Mesothelial cell of epicardium (in vitro differentiated cells): ENCODE results near the gene PLA2G4B. TPM values are rescaled to one million over a fixed set of nuclear protein-coding genes. Genes with fewer than 3 reads are reported as not detected.

ENCODE experiments used
- DNase-seq, 2 experiments: peaks; one replicate each; pipeline ENCODE4 v3.0.0; 2021; ENCODE audit warnings: low spot score in 2 of 2; ENCODE audit not compliant: unreplicated experiment in 2 of 2
- H3K27ac Mint-ChIP-seq: 2 replicates; pipeline ENCODE4 v1.8.0; 2021; ENCODE audit warnings: mixed read lengths
- H3K27me3 Mint-ChIP-seq: 2 replicates; pipeline ENCODE4 v1.8.0; 2021; ENCODE audit warnings: low read depth, mixed read lengths
- H3K36me3 Mint-ChIP-seq: 2 replicates; pipeline ENCODE4 v1.8.0; 2021; ENCODE audit warnings: mixed read lengths
- H3K4me1 Mint-ChIP-seq: 2 replicates; pipeline ENCODE4 v1.8.0; 2021; ENCODE audit warnings: mixed read lengths
- H3K4me3 Mint-ChIP-seq: 2 replicates; pipeline ENCODE4 v1.8.0; 2021; ENCODE audit warnings: mild to moderate bottlenecking, moderate library complexity, mixed read lengths
- H3K9me3 Mint-ChIP-seq: 2 replicates; pipeline ENCODE4 v1.8.0; 2021; ENCODE audit warnings: mixed read lengths
- total RNA-seq: library from RNA; stranded (reverse); gene quantifications from 3 replicates; pipeline ENCODE4 v1.2.1, GENCODE V29; 2021
- TF ChIP-seq, protein P1 (sequence below): fragments of 200-600 bp; sonication (generic); IDR thresholded peaks from one replicate; pipeline ENCODE4 v1.5.0; 2021; ENCODE audit warnings: antibody characterized with exemption; ENCODE audit not compliant: unreplicated experiment

PLA2G4B gene
- total RNA-seq, 1 donor from 2014 or later: 11.2 TPM

DNA sequence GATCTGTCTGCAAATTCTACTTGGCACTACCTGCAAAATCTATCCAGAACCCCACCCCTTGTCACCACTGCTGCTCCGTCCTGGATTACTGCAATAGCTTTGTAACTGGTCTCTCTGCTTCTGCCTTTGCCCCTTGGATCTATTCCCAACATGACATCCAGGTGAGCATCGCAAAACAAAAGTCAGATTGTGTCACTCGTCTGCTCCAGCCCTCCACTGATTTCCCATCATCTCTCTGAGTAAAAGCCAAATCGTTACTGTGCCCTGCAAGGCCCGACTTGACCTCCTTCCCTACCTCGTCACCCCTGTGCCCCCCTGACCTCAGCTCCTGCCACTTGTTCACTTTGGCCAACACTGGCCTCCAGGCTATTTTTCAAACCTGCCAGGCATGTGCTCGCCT is 45.8 kb downstream of the PLA2G4B start:
- no peak overlapping the region for H3K4me3 Mint-ChIP-seq
- no peaks in the 10 kb centered on the region for H3K9me3 Mint-ChIP-seq
- H3K36me3 Mint-ChIP-seq: no peaks in the 10 kb centered on the region
- TF ChIP-seq, protein P1, sequence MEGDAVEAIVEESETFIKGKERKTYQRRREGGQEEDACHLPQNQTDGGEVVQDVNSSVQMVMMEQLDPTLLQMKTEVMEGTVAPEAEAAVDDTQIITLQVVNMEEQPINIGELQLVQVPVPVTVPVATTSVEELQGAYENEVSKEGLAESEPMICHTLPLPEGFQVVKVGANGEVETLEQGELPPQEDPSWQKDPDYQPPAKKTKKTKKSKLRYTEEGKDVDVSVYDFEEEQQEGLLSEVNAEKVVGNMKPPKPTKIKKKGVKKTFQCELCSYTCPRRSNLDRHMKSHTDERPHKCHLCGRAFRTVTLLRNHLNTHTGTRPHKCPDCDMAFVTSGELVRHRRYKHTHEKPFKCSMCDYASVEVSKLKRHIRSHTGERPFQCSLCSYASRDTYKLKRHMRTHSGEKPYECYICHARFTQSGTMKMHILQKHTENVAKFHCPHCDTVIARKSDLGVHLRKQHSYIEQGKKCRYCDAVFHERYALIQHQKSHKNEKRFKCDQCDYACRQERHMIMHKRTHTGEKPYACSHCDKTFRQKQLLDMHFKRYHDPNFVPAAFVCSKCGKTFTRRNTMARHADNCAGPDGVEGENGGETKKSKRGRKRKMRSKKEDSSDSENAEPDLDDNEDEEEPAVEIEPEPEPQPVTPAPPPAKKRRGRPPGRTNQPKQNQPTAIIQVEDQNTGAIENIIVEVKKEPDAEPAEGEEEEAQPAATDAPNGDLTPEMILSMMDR: no peak
- H3K27me3 Mint-ChIP-seq: peaks cover 24% of the 10 kb centered on the region
- peaks cover 10% of the 10 kb centered on the region for H3K4me1 Mint-ChIP-seq
- no peak for DNase-seq
- H3K27ac Mint-ChIP-seq: no peak overlapping the region

DNA sequence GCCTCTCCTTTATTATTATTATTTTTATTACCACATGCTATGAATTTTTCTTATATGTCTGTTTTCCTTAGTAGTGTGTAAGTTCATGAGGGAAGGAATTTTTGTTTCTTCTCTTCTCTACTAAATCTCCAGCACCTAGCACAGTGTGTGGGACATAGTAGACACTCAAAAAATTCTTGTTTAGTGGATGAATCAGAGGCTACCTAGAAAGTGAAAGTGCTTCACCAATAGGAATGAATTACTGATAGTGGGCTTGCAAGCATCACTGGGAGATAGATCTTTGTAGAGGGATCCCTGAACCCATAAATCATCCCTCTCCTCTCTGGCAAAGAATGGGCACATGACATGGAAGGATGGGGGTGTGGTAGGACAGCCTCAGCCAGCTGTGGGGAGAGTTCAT is 46.7 kb downstream of the PLA2G4B start:
- H3K27ac Mint-ChIP-seq: no peak overlapping the region
- DNase-seq: no peak
- H3K9me3 Mint-ChIP-seq: no peaks in the 10 kb centered on the region
- TF ChIP-seq, protein P1: no peak
- peaks cover 22% of the 10 kb centered on the region for H3K27me3 Mint-ChIP-seq
- no peak overlapping the region for H3K4me3 Mint-ChIP-seq
- H3K4me1 Mint-ChIP-seq: peaks cover 10% of the 10 kb centered on the region
- no peaks in the 10 kb centered on the region for H3K36me3 Mint-ChIP-seq

DNA sequence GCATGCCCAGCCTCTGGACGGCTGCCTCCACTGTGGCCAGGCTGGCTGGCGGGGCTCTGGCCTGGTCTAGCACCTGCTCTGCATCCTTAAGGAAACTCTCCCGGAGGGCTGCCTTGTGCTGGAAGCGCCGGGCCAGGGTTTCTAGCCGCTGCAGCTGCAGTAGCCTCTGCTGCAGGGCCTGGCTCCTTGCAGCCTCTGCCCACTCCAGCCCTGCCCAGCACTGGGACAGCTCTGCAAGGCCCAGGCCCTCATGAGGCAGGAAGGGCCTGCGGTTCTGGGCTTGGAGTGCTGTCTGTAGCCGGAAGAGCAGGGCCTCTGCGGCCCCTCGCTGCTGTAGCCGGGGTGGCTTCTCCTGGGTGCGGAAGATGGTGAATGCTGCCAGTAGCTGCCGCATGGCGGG is 47.2 kb downstream of the PLA2G4B start:
- no peak overlapping the region for H3K27ac Mint-ChIP-seq
- DNase-seq: no peak
- H3K36me3 Mint-ChIP-seq: no peaks in the 10 kb centered on the region
- no peak overlapping the region for H3K4me3 Mint-ChIP-seq
- H3K27me3 Mint-ChIP-seq: peaks cover 17% of the 10 kb centered on the region
- peaks cover 10% of the 10 kb centered on the region for H3K4me1 Mint-ChIP-seq
- no peaks in the 10 kb centered on the region for H3K9me3 Mint-ChIP-seq
- TF ChIP-seq, protein P1: no peak

DNA sequence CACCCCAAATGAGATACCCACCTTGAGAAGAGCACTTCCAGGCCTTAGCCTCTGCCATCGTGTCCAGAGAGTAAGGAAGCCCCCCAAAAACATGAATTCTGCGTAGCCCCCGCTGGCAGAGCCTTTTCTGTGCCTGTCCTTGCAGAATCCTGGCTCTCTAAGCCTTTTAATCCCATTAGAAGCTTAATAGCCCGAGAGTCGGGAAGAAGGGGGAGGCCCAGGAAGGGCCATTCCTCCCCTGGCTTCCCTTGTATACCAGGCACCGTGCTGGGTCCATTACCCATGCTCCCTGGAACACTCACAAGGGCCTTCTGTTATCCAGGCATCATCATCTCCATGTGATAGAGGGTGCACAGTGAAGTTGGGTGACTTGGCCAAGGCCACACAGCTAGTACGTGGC is 48.1 kb downstream of the PLA2G4B start:
- TF ChIP-seq, protein P1: no peak
- Mint-ChIP-seq H3K9me3 (no peaks in the 10 kb centered on the region), H3K4me3 (no peak overlapping the region), H3K36me3 (no peaks in the 10 kb centered on the region), H3K4me1 (peaks cover 6% of the 10 kb centered on the region), H3K27me3 (peaks cover 9% of the 10 kb centered on the region), H3K27ac (no peak overlapping the region)
- no peak for DNase-seq

DNA sequence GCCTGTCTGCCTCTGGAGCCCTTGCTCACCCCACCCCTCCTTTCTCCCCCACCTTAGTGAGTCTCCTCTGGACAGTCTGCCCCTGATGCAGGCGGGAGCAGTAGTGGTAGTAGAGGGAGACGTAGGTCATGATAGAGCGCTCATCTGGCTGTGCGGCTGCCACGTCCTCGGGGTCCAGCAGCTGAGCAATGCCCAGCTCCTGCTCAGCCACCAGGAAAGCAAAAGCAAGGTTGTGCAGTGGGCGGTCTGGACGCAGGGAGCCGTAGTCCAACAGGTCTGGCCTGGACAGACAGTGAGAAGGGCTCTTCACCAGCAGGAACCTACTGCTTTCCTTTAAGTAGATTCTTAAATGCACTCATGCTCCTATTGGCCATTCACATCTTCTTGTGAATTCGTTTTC is 48.5 kb downstream of the PLA2G4B start:
- no peak for DNase-seq
- H3K36me3 Mint-ChIP-seq: no peaks in the 10 kb centered on the region
- no peak overlapping the region for H3K4me3 Mint-ChIP-seq
- peaks cover 9% of the 10 kb centered on the region for H3K27me3 Mint-ChIP-seq
- no peaks in the 10 kb centered on the region for H3K9me3 Mint-ChIP-seq
- TF ChIP-seq, protein P1: no peak
- peaks cover 6% of the 10 kb centered on the region for H3K4me1 Mint-ChIP-seq
- no peak overlapping the region for H3K27ac Mint-ChIP-seq

DNA sequence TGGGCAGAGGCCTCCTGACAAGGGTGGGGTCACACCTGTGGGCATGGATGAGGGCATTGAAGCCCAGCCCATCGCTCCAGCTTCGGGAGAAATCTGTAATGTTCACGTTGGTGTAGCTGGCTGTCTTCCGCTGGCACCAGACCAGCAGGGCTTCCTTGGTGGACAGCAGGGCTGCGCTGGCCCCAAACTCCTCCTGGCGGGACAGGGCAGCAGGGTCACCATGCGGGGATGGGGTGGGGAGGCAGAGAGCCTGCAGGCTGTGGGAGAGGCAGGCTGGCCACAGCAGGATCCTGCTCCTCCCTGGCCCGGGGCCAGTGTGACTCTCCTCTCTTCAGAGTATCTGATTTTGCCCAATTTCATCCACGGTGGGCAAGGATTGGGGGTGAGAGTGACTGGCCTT is 49.2 kb downstream of the PLA2G4B start:
- Mint-ChIP-seq H3K4me1 (no peaks in the 10 kb centered on the region), H3K27me3 (peaks cover 3% of the 10 kb centered on the region)

More for the DNA sequence above, 49.2 kb downstream of the PLA2G4B start:
- TF ChIP-seq, protein P1: no peak
- no peak overlapping the region for H3K27ac Mint-ChIP-seq
- H3K9me3 Mint-ChIP-seq: no peaks in the 10 kb centered on the region
- DNase-seq: no peak
- no peak overlapping the region for H3K4me3 Mint-ChIP-seq
- no peaks in the 10 kb centered on the region for H3K36me3 Mint-ChIP-seq
